ENCODE measurements around the gene OR2AE1.
"Not testable (repeated sequence)": the region's sequence is repeated elsewhere in the genome, so short reads cannot be mapped to it uniquely, and the experiment has no call there.

OR2AE1 gene, protein sequence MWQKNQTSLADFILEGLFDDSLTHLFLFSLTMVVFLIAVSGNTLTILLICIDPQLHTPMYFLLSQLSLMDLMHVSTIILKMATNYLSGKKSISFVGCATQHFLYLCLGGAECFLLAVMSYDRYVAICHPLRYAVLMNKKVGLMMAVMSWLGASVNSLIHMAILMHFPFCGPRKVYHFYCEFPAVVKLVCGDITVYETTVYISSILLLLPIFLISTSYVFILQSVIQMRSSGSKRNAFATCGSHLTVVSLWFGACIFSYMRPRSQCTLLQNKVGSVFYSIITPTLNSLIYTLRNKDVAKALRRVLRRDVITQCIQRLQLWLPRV

DNA sequence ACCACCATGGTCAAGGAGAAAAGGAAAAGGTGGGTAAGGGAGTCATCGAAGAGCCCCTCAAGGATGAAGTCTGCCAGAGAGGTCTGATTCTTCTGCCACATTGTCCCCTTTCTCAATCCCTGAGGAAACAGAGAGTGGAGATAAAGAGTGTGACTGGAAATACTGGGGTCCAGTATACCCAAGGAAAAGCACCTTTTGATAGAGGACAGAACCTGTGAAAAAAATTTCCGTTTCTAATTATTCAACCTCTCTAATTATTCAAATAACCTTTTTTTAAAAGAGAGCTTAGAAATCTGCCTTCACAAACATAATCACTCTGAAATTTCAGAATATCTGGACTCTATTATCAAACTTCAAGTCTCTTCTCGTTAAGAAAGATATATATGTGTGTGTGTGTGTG, at the start of gene OR2AE1:
OR2AE1 (minus strand) TSS at position 101 of the 400 bp plus-strand sequence; CDS start at position 101, 0 bp downstream.
- DNase-seq: no peak

DNA sequence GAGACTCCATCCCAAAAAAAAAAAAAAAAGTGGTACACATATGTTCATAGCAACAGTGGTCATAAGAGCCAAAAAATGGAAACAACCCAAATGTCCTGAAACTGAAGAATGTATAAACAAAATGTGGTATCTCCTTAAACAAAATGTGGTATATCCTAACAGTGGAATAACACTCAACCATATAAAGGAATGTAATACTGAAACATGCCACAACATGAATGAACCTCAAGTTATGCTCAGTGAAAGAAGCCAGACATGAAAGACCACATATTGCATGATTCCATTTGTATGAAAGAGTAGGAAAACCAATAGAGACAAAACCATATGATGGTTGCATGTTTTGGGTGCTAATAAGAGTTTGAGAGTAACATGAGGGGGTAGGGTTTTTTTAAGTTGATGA, 49.5 kb upstream of the OR2AE1 start:
- no peak for DNase-seq

DNA sequence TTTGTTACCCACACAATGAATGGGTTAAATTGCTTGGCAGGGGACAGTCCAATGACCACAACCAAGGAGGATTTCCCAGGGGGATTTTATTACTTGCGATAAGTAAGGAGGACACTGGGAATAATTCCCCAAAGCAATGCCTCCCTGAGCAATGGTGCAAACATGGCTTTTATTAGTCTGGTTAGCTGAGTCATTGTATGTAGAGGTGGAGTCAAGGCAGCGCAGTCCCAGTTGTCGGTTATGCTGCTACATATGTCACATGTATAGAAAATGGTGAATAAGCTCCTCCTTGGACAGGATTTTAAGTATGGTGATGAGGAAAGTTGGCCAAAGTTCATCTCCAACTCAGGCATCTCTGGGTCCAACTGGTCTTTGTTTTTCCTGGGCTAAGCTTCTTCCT, 46.4 kb upstream of the OR2AE1 start:
- no peak for DNase-seq

DNA sequence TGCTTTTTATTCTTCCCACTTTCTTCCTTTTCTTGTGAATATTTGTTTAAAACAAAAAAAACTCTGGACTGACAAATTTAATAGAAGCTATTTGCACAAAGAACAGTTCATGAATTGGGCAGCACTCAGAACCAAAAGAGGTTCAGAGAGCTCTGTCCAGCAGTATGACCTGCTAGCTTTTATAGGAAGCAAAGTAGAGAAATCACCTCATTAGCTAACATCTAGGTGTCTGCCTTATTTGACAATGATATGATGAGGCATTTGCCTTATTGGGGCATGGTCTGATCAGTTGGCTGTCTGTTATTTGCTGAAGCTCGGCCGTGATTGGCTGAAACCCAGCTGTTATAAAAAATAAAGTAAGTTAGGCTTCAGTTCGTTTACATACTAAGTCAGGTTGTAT, 43.3 kb upstream of the OR2AE1 start:
- no peak for DNase-seq

DNA sequence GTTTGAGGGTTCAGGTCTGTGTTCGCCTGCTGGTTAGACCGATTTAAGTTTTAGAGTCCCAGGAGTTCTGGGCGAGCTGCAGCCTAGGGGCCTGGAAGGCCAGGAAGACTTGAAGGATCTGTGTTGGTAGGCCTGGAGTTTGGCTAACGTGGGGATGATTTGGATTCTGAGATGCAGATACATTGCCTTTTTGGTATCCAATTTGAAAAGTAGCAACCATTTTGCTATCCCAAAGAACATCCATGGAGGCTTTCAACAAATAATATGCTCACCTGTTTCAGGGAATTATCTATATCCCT, 42.9 kb upstream of the OR2AE1 start:
- no peak for DNase-seq

DNA sequence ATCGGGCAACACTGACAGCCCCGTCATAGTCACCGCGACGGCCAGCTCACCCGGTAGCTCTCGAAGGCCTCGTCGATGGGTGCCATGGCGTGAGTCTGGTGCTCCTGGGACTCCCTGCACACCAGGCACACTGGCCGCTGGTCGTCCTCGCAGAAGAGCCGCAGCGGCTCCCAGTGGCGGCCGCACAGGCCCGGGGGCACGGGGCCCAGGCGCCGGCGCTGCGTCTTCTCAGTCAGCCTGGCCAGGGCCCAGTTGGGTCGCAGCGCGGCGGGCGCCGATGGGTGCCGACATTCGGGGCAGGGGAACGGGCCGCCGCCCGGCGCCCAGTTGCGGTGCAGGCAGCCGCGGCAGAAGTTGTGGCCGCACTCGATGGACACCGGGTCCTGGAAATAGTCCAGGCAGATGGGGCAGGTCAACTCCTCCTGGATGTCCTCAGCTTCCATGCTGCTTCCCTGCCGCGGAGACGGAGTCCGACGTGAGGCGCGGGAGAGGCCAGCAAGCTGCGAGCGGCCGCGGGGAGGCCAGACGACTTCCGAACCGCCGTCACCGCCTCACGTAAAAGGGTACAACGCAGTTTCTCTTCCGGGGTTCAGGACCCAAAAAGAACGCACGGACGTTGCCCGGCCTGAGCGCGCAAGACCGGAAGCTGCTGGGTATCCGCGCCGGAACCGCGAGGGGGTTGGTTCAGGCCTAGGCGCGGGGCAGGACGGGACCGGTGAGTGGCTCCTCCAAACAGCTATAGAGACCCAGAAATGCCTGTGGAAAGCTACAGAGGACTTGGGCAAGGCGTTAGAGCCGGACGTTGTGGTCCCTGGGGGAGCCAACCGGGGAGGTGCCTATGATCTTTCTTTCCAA, 42.4 kb upstream of the OR2AE1 start, which contains the start of gene TRIM4:
TRIM4 (minus strand) TSS at position 572 of the 855 bp plus-strand sequence; CDS start at position 443, 129 bp downstream.
- DNase-seq: peak; percentile 81 to 90

DNA sequence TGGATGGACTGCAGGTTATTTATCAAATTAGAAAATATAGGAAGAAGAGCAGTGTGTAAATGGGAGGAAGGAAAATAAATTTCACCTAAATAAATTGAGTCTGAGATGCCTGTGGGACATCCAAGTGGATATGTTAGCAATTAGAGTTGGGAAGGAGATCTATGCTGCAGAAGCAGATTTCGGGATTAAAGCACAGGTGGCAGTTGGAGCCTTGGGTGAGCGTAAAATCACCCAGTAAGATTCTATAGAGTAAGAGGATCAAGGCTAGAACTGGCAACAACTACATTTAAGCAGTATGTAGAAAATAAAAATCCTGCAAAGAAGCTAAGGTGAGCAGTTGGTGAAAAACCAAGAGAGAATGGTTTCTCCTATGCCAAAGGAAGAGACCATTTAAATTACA, 34.1 kb upstream of the OR2AE1 start:
- DNase-seq: no peak

DNA sequence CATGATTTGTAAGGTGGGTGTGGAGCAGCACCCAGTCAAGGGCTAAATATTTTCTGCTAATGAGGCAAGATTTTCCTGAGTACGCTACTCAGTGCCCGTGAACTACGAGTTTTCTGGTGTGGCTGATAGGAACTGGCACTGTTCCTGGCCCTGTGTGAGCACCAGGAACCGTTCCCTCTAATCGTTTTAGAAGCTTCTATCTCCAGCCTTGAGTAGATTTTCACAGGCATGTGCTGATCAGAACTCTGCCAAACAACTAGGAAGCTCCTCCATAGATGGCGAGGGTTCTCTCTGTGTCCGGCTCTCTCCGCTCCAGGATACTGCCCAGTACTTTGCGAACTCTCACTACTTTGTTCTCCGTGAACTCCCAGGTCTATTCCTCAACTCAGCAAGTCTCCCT, 24.7 kb upstream of the OR2AE1 start:
- no peak for DNase-seq

DNA sequence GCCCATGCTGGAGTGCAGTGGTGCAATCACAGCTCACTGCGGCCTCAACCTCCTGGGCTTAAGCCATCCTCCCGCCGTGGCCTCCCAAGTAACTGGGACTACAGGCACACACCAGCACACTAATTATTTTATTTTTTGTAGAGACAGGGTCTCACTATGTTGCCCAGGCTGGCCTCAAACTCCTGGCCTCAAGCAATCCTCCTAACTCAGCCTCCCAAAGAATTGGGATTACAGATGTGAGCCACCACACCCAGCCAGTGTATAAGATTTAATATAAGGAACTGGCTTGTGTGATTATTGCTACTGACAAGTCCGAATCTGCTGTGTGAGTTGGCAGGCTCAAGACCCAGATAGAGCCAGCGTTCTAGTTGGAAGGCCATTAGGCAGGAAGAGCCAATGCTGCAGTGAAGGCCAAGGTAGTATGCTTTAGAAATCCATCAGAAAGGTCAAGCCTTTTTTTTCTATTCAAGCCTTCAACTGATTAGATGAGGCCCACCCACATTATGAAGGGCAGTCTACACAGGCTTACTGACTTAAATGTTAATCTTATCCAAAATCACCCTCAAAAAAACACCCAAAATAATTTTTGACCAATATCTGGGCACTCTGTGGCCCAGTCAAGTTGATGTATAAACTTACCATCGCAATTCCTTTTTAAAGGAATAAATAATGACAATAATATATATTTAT, 23.1 kb upstream of the OR2AE1 start:
- DNase-seq: no peak

DNA sequence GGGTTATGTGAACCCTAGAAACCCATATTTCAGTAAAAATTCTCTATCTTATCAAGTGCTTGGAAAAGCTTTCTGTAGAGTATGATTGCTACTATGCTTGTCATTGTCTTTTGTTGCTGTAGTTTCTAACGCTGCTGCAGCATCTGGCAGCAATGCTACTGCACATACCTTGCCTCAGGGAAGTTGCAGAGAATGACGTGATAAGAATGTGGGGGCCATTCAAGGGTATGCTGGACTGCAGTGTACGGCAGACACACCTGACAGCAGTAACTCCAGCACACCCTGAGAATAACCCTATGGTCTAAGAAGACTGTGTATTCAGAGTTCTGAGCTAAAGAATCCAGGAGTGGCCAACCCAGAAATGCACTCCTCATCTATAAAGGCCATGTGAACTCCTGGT, 22.0 kb upstream of the OR2AE1 start:
- no peak for DNase-seq

DNA sequence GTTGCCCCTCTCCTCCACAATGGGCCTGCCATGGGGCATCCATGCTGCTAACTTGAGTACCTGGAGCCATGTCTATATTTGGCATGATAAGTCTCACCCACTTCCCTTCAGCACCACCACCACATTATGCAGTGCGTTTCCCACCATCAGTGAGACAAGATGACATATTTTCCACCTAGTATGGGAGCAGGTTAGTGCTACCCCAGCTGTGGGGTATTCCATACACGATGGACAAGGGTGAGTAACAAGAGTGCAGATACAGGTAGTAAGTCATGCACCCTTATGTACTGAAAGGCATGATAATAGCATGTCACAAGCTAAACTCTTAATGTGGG, 21.2 kb upstream of the OR2AE1 start:
- DNase-seq: no peak

DNA sequence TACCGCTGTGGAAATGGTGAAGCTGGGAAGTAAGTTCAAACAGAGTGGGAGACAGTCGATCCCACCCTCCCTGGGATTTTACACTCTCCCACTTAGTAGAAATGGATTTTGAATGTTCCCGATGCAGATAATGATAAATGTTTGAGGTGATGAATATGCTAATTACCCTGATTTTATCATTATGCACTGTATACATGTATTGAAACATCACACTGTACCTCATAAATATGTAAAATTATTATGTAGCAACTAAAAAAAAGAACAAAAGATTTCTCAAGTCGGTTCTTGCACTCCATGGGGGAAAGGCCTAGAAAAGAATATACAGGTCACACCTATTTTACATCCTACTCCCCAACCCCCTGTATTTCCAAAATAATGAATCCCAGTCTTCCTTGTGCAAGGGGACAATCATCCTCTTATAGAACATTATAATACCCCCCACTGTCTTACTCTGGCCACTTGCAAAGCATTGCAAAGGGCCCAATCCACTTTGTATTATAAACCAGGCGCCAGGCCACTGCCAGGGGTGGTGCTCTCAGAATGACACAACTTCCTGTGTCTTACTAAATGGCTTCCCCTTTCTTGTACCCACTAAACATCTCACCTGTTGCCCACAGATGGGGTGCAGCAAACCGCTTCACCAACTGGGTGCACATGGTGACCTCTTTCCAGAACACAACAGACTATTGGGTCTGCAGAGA, 20.6 kb upstream of the OR2AE1 start:
- no peak for DNase-seq

DNA sequence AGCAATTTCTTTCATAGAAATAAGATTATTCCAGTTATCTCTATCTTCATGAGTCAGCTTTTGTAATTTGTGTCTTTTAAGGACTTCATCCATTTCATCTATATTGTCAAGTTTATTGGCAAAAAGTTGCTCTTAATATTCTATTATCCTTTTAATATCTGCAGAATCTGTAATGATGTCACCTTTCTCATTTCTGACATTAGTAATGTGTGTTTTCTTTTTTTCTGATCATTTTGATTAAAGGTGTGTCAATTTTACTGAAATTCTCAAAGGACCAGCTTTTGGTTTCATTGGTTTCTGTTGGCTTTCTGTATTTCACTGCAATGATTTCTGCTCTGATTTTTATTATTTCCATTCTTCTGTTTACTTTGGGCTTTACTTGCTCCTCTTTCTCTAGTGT, 17.9 kb upstream of the OR2AE1 start:
- DNase-seq: no peak

DNA sequence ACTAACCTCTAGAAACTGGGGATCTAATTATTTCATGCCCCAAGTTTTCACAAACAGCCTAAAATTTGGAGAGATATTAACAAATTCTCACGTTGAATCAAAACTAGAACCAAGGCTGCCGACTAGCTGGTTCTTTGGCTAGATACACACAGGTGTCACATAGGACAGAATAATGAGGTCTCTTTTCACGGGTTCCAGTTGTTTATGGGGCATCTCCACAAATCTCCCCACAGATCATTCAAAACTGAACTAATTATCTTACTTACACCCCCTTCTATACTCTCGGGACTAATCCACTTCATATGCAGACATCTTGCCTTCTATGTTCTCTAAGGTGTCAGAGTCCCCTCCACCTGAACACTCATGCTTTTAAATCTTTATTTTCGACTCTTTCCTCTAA, 16.4 kb upstream of the OR2AE1 start:
- no peak for DNase-seq

DNA sequence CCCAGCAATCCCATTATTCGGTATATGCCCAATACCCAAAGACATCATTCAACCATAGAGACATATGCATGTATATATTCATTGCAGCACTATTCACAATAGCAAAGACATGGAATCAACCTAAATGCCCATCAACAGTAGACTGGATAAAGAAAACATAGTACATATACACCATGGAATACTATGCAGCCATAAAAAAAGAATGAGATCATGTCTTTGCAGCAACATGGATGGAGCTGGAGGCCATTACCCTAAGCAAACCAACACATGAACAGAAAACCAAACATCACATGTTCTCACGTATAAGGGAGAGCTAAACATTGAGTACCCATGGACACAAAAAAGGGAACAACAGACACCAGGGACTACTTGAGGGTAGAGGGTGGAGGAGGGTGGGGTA, 13.5 kb upstream of the OR2AE1 start:
- not testable (repeated sequence) for DNase-seq

DNA sequence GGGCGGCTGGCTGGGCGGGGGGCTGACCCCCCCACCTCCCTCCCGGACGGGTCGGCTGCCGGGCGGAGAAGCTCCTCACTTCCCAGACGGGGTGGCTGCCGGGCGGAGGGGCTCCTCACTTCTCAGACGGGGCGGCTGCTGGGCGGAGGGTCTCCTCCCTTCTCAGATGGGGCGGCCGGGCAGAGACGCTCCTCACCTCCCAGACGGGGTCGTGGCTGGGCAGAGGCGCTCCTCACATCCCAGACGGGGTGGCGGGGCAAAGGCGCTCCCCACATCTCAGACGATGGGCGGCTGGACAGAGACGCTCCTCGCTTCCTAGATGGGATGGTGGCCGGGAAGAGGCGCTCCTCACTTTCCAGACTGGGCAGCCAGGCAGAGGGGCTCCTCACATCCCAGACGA, 11.5 kb upstream of the OR2AE1 start:
- DNase-seq: not testable (repeated sequence)

DNA sequence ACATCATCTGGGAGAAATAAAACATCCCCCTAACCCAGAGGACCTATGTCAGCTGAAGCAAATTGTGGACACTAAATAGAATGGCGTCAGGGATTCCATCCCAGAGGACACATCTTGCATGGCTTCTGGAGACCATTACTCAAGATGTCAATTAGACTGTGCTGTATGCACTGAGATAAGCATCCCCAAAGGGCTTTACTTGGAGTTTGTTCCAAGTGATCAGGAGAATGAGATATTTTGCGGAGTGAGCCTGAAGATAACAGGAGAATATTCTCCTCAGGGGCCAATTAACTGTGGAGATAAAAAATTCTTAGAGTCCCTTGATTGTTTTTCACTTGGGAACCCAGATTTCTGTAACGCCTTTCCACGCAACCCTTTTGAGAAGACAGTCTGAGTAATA, 4.5 kb upstream of the OR2AE1 start:
- no peak for DNase-seq

DNA sequence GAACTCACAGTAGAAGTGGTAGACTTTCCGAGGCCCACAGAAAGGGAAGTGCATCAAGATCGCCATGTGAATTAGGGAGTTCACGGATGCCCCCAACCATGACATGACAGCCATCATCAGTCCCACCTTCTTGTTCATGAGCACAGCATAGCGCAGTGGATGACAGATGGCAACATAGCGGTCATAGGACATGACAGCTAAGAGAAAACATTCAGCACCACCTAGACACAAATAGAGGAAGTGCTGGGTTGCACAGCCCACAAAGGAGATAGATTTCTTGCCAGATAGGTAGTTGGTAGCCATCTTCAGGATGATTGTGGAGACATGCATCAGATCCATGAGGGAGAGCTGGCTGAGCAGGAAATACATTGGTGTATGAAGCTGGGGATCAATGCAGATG, 342 bp downstream of the OR2AE1 start:
- DNase-seq: no peak

DNA sequence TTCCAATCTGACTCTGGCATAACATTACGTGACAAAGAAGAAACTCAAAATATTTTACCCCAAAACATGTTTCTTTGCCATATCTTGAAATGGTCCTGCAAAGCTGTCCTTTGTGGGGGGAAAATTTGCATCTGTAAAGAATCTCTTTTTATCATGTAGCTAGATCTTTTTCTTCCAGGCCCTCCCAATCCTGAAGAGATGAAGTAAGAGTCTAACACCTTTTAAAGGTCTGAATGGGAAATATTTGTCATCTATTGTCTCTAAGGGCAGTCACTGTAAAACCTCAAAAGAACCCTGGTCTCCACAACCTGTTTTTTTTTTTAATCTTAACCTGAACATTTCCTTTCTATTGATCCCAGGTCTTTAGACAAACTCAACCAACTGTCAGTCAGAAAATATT, 8.6 kb downstream of the OR2AE1 start:
- DNase-seq: no peak

DNA sequence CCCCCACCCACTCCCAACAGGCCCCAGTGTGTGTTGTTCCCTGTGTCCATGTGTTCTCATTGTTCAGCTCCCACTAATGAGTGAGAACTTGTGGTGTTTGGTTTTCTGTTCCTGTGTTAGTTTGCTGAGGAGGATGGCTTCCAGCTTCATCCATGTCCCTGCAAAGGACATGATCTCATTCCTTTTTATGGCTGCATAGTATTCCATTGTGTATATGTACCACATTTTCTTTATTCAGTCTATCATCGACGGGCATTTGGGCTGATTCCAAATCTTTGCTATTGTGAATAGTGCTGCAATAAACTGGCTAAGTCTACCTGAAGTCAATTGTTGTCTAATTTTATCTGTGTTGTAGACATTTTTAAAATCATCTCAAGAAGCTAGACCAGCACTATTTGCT, 9.4 kb downstream of the OR2AE1 start:
- DNase-seq: not testable (repeated sequence)

DNA sequence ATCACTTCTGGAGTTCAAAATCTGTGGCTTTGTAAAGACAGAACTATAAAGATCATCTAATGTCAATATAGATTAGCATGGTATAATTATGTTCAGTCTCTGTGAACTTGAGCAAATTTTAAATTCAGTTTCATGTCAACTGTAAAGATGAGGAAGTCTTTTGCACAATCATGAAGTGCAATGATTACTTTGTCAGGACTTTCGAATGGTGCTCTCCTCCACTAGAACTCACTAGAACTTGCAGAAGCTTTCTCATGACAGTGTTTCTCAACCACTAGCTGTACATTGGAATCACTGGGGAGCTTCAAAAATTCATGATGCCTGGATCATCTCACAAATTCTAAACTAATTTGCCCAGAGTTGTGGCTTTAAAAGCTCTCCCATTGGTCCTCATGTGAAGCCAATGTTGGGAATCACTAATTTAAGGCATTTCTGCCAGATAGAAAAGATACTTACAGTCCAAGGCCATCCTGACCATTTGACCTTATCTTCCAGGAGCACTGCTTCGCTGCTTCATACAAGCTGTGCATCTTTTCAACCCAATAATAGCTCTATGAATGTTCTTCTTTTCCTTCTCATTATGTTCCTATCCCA, 12.9 kb downstream of the OR2AE1 start:
- no peak for DNase-seq

DNA sequence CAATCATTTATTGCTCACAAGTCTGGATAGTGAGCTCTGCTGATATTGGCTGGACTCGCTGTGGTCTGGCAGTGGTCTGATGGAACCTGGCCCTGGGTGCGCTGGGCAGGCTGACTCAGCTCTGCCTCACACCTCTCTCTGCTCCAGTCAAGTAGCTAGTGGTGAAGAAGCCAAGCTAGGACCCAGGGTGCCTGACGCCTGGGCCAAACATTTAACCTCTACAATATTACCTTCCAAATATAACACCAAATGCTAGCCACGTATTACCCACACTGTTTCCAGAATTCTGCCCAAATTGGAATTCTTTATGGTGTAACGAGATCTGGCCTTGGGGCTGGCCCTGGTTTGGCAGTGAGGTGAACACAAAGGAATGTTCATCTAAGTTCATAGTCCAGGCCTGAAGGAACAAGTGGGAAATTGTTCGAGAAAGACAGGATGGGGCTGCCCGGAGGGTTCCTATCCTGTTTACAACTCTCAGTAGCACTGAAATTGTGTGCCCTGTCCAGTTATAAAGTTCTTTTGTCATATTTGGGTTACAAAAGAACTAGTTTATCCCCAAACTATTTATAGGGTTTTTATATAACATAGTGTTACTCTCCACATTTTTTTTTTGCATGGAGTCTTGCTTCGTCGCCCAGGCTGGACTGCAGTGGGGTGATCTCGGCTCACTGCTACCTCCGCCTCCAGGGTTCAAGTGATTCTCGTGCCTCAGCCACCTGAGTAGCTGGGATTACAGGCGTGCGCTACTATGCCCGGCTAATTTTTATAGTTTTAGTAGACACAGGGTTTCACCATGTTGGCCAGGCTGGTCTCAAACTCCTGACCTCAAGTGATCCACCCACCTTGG, 16.3 kb downstream of the OR2AE1 start:
- no peak for DNase-seq
